HUES64 (cell line): ENCODE results near the gene COX4I2.

Source experiments
- H3K27ac ChIP-seq: 2 replicates; pipeline ENCODE4 v1.7.0; 2013; ENCODE audit warnings: low read depth, low read length, inconsistent platforms
- H3K27me3 ChIP-seq: 2 replicates; pipeline ENCODE4 v1.6.1; 2013; ENCODE audit warnings: mild to moderate bottlenecking, low read length; ENCODE audit not compliant: insufficient read depth
- H3K36me3 ChIP-seq: 2 replicates; pipeline ENCODE4 v1.6.1; 2013; ENCODE audit warnings: mild to moderate bottlenecking, low read length; ENCODE audit not compliant: insufficient read depth
- H3K4me1 ChIP-seq: 2 replicates; pipeline ENCODE4 v1.6.1; 2013; ENCODE audit warnings: mild to moderate bottlenecking, low read length, moderate library complexity; ENCODE audit not compliant: insufficient read depth
- H3K4me3 ChIP-seq: 2 replicates; pipeline ENCODE4 v1.5.1; 2013; ENCODE audit warnings: mild to moderate bottlenecking, low read length, moderate library complexity
- H3K9ac ChIP-seq: 2 replicates; pipeline ENCODE4 v1.6.1; 2013; ENCODE audit warnings: mild to moderate bottlenecking, low read depth, low read length
- H3K9me3 ChIP-seq: 2 replicates; pipeline ENCODE4 v1.6.1; 2013; ENCODE audit warnings: low read depth, low read length; ENCODE audit not compliant: insufficient read depth
- WGBS: fragments of 150-250, 120-280 bp; methylation state at CpG from one replicate; pipeline ENCODE4 v1.1.7; 2013; ENCODE audit warnings: missing lambda C conversion rate; 5-methylcytosine and 5-hydroxymethylcytosine counted together

Gene COX4I2

GRCh38 chr20:31679357-31680285 lies 41.9 kb downstream of the COX4I2 start:
- no peaks in the 10 kb centered on the region for H3K27me3 ChIP-seq
- H3K9ac ChIP-seq: no peak overlapping the region
- no peaks in the 10 kb centered on the region for H3K9me3 ChIP-seq
- H3K4me3 ChIP-seq: no peak overlapping the region
- 92% methylated on average over 9 of the region's 9 CpGs for WGBS
- peaks cover 7% of the 10 kb centered on the region; the same call in 1 of the 2 replicates for H3K36me3 ChIP-seq
- H3K27ac ChIP-seq: no peak overlapping the region
- peaks cover 8% of the 10 kb centered on the region for H3K4me1 ChIP-seq

GRCh38 chr20:31680286-31681127 lies 42.8 kb downstream of the COX4I2 start:
- no peak overlapping the region for H3K9ac ChIP-seq
- H3K36me3 ChIP-seq: peaks cover 7% of the 10 kb centered on the region; the same call in 1 of the 2 replicates
- no peaks in the 10 kb centered on the region for H3K9me3 ChIP-seq
- no peak overlapping the region for H3K27ac ChIP-seq
- no peak overlapping the region for H3K4me3 ChIP-seq
- peaks cover 11% of the 10 kb centered on the region for H3K4me1 ChIP-seq
- no peaks in the 10 kb centered on the region for H3K27me3 ChIP-seq
- WGBS: 85% methylated on average over 7 of the region's 7 CpGs

GRCh38 chr20:31681128-31681727 lies 43.5 kb downstream of the COX4I2 start:
- H3K27ac ChIP-seq: no peak overlapping the region
- no peak overlapping the region for H3K4me3 ChIP-seq
- H3K9me3 ChIP-seq: no peaks in the 10 kb centered on the region
- H3K9ac ChIP-seq: no peak overlapping the region
- 94% methylated on average over 6 of the region's 7 CpGs for WGBS
- H3K4me1 ChIP-seq: peaks cover 17% of the 10 kb centered on the region
- H3K27me3 ChIP-seq: no peaks in the 10 kb centered on the region
- peaks cover 7% of the 10 kb centered on the region; the same call in 1 of the 2 replicates for H3K36me3 ChIP-seq

GRCh38 chr20:31681769-31682168 lies 44.1 kb downstream of the COX4I2 start:
- Histone ChIP-seq H3K36me3 (peaks cover 8% of the 10 kb centered on the region; the same call in 1 of the 2 replicates), H3K27ac (no peak overlapping the region), H3K9me3 (no peaks in the 10 kb centered on the region), H3K4me3 (no peak overlapping the region), H3K9ac (no peak overlapping the region), H3K4me1 (peaks cover 17% of the 10 kb centered on the region), H3K27me3 (no peaks in the 10 kb centered on the region)
- 92% methylated on average over 3 of the region's 3 CpGs for WGBS

GRCh38 chr20:31682352-31682751 lies 44.6 kb downstream of the COX4I2 start:
- Histone ChIP-seq H3K4me1 (peaks cover 17% of the 10 kb centered on the region), H3K27me3 (no peaks in the 10 kb centered on the region), H3K4me3 (no peak overlapping the region), H3K36me3 (peaks cover 11% of the 10 kb centered on the region; the same call in 1 of the 2 replicates), H3K9ac (no peak overlapping the region), H3K27ac (no peak overlapping the region), H3K9me3 (no peaks in the 10 kb centered on the region)
- 93% methylated on average over 3 of the region's 3 CpGs for WGBS

- no peak overlapping the region for H3K9ac ChIP-seq
- no peaks in the 10 kb centered on the region for H3K9me3 ChIP-seq
- peaks cover 17% of the 10 kb centered on the region for H3K4me1 ChIP-seq
- H3K27ac ChIP-seq: no peak overlapping the region
- 93% methylated on average over 2 of the region's 2 CpGs for WGBS
- no peak overlapping the region for H3K4me3 ChIP-seq
- H3K36me3 ChIP-seq: peaks cover 13% of the 10 kb centered on the region
- H3K27me3 ChIP-seq: no peaks in the 10 kb centered on the region
Measured at GRCh38 chr20:31682927-31683326, 45.2 kb downstream of the COX4I2 start.

GRCh38 chr20:31684153-31685015 lies 46.7 kb downstream of the COX4I2 start:
- no peak overlapping the region for H3K9ac ChIP-seq
- 0 out of 2 replicates have a peak, but pooled peaks cover 8% of the 10 kb centered on the region for H3K4me1 ChIP-seq
- no peak overlapping the region for H3K4me3 ChIP-seq
- peaks cover 11% of the 10 kb centered on the region; the same call in 1 of the 2 replicates for H3K36me3 ChIP-seq
- WGBS: 92% methylated on average over 11 of the region's 11 CpGs
- no peak overlapping the region for H3K27ac ChIP-seq
- no peaks in the 10 kb centered on the region for H3K27me3 ChIP-seq
- no peaks in the 10 kb centered on the region for H3K9me3 ChIP-seq

- Histone ChIP-seq H3K4me3 (no peak overlapping the region), H3K27me3 (no peaks in the 10 kb centered on the region), H3K9ac (no peak overlapping the region), H3K4me1 (0 out of 2 replicates have a peak, but pooled peaks cover 8% of the 10 kb centered on the region), H3K27ac (no peak overlapping the region), H3K9me3 (no peaks in the 10 kb centered on the region), H3K36me3 (peaks cover 11% of the 10 kb centered on the region; the same call in 1 of the 2 replicates)
- 90% methylated on average over 2 of the region's 2 CpGs for WGBS
Measured at GRCh38 chr20:31685853-31686643, 48.3 kb downstream of the COX4I2 start.

GRCh38 chr20:31687777-31688176 lies 50.1 kb downstream of the COX4I2 start:
- peaks cover 11% of the 10 kb centered on the region; the same call in 1 of the 2 replicates for H3K36me3 ChIP-seq
- no peak overlapping the region for H3K9ac ChIP-seq
- H3K9me3 ChIP-seq: no peaks in the 10 kb centered on the region
- WGBS: 95% methylated on average over 3 of the region's 3 CpGs
- no peaks in the 10 kb centered on the region for H3K27me3 ChIP-seq
- H3K4me1 ChIP-seq: peaks cover 16% of the 10 kb centered on the region
- no peak overlapping the region for H3K4me3 ChIP-seq
- no peak overlapping the region for H3K27ac ChIP-seq
